NCI-H345 treated with DMSO at 0.1 percent for 48 hours (cell line): Measurements from ENCODE around the gene SCGB2B2.
"Not testable (repeated sequence)": the region's sequence is repeated elsewhere in the genome, so short reads cannot be mapped to it uniquely, and the experiment has no call there.

Source experiments
- DNase-seq: peaks from one replicate; lab custom pipeline; 2025; ENCODE audit not compliant: unreplicated experiment; lab: John Stamatoyannopoulos, UW

Gene SCGB2B2, protein sequence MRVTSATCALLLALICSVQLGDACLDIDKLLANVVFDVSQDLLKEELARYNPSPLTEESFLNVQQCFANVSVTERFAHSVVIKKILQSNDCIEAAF

DNA sequence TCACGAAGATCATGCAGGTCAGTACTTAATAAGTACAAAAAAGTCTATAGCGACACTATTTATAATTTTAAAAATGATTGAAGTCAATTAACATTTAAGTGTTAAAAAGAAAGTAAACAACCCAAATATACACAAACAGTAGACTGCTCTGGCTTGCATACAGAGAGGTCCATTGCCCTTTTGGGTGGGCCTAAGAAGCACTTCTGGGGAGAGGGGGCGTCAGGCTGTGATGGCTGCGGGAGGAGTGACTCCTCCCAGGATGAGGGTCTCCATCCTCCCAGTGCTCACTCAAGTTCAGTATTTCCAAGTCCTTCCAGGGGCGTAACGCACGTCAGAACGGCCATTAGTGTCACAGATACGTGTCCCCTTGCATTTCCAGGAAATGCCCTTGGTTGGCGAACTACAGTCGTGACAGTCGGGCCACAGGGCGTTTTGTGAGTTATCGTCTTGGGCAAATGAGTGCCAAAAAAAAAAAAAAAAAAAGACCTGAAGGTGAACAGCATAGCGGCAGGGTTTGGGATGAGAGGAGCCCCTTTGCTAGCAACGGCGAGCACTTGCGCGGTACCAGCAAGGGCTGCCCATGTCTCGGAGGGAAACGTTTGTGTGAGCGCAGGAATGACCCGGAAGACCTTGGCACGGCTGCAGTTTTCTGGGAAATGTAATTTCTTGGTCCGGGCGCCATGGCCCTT lies at the start of gene SCGB2B2:
SCGB2B2 (minus strand) TSS at position 463 of the 689 bp plus-strand sequence. CDS start 82,596 bp downstream, outside the sequence.
- DNase-seq: peak; percentile 100

DNA sequence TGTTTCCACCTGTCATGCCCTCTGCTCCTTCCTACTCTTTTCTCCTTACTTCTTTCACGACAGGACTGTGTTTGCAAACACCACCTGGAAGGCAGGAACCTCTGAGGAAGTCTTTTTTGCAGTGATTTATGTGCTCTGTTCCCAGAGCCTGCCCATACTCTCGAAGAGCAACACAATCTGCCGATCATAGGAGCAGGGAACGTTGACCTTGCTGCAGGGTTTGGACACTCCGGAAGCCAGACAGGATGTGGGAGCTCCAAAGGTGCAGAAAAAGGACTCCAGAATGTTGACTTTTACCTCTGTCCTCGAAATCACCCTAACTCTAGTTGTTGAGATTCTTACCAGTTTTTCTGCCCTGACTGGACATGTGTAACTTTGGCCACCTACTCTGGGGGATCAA lies 48.4 kb upstream of the SCGB2B2 start:
- DNase-seq: no peak

- DNase-seq: no peak
These were observed 45.4 kb upstream of the SCGB2B2 start for GRCh38 chr19:34722353-34722752.

DNA sequence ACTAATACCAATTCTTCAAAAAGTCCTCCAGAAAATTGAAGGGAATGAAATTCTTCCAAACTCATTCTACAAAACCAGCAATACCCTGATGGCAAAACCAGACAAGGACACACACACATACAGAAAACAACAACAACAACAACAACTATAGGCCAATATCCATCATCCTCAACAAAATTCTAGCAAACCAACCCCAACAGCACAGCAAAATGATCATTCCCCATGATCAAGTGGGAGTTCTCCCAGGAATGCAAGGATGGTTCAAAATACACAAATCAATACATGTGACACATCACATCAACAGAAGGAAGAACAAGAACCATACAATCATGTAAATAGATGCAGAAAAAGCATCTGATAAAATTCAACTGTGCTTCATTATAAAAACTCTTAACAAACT lies 38.4 kb upstream of the SCGB2B2 start:
- no peak for DNase-seq

GRCh38 chr19:34713262-34713637 lies 36.3 kb upstream of the SCGB2B2 start:
- DNase-seq: no peak

DNA sequence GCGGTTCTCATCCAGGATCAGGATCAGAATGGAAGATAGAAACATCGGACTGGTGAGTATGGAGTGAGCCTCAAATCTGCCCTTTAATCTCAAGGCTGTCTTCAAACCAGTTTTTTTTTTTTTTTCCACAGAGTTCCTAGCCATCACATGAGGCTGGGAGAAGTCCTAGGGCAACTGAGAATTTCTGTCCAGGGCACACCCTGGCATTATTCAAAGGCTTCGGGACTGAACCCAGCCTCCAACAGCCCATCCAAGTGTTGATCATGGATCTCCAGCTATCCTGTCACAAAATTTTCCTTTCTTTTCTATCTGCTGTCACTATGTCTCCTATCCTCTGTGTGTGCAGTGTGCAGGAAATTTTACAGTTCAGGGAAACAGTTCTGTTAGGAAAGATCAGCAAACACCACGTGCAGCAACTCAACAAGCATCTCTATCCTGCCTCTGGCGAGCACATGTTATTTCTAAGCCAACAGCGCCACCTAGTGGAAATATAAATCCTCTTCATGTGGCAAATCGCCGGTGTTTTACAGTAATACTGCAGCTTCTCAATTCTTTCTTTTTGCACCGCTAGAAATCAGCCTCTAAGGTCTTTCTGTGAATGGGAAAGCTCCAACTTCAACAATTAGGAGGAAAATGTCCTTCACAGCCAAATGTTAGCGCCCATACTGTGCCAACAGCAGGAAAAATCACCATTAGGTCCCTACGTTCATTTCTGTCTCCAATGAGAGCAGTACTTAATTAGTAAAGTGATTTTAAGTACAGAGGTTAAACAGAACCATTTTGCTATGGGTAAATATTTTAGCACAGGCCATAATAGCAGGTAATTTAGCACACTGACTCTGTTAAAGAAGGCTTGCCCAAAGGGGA lies 35.7 kb upstream of the SCGB2B2 start:
- peak; percentile 81 for DNase-seq

- no peak for DNase-seq
These were observed 34.9 kb upstream of the SCGB2B2 start for GRCh38 chr19:34711890-34712289.

GRCh38 chr19:34707661-34708060 lies 30.7 kb upstream of the SCGB2B2 start:
- no peak for DNase-seq

GRCh38 chr19:34692549-34692948 lies 15.6 kb upstream of the SCGB2B2 start:
- DNase-seq: no peak

DNA sequence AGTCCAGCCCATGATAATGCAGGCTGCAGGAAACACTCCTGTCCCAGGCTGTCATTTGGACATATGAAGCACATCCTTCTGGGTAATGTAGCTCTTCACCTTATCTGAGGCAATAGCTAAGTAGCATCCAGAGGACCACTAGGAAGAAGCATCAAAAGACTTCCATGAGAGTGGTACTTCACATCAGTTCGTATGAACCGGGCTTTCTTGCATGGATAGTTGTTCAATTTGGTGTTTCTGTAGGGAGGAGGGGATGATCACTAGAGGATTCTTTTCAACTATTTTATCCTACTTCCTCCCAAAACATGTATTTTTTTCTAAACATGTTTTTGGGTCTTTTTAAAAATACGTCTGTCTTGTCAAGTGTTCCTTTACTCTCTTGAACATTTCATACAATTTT lies 13.4 kb upstream of the SCGB2B2 start:
- no peak for DNase-seq

DNA sequence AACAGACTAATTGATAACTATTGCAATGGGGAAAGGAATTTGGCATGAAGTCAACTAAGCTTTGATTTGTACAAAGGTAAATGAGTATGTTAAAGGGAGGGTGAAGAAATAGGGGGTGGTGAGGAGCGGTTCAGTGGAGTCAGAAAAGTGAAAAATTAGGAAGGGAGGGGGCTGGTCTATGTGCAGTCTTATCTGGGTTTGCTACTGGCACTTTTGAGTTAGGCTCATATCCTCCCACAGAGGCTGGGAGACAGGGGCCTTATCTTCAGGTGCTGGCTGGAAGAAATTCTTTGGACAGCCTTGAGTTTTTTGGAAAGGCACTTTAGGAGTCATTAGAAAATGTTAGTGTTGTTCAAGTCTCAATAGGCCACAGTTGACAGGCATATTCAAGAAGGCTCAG lies 11.6 kb upstream of the SCGB2B2 start:
- DNase-seq: no peak

- DNase-seq: no peak
These were observed 10.4 kb upstream of the SCGB2B2 start for GRCh38 chr19:34687348-34687747.

GRCh38 chr19:34686455-34686854 lies 9.5 kb upstream of the SCGB2B2 start:
- DNase-seq: no peak

DNA sequence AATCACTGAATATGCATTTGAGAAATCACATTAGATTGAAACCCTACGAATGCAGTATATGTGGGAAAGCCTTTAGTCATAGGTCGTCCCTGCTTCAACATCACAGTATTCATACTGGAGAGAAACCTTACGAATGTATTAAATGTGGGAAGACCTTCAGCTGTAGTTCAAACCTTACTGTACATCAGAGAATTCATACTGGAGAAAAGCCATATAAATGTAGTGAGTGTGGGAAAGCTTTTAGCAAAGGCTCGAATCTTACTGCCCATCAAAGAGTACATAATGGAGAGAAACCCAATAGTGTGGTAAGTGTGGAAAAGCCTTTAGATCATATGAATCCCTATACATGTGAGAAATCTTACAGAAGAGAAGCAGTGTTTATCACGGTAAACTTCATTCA lies 8.3 kb upstream of the SCGB2B2 start:
- not testable (repeated sequence) for DNase-seq

- DNase-seq: no peak
These were observed 4.5 kb upstream of the SCGB2B2 start for GRCh38 chr19:34681478-34681877.

DNA sequence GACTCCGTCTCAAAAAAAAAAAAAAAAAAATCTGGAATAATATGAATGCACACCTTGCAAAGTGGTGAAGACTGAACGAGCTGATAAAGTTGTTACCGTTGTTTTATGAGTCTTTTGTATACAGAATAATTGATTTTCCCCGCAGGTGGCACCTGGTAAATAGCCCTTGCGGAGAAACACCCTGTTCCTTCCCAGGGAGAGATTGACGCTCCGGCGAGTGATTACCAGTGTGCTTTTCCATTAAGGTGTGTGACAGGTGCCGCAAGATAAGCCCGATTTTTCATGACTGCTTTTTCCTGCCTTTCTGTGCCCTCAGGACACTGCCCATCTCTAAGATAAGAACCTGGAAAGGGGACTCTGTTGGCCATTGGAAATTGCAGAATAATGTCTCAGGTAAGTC lies 1.5 kb upstream of the SCGB2B2 start:
- DNase-seq: peak; percentile 18

DNA sequence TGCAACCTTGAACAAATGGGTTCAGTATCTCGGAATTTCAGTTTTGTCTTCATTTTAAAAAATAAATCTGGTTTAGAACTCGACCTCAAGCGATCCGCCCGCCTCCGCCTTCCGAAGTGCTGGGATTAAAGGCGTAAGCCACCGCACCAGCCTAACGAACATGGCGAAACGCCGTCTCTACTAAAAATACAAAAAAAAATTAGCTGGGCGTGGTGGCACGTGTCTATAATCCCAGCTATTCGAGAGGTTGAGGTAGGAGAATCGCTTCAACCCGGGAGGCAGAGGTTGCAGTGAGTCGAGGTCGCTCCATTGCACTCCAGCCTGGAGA lies 1.1 kb upstream of the SCGB2B2 start:
- DNase-seq: no peak

GRCh38 chr19:34677386-34678084 lies 576 bp upstream of the SCGB2B2 start, which contains the start of gene ZNF302:
Gene ZNF302 (plus strand): TSS chr19:34677678. CDS start chr19:34678805, 1,127 bp downstream.
- peak; percentile 100 for DNase-seq

DNA sequence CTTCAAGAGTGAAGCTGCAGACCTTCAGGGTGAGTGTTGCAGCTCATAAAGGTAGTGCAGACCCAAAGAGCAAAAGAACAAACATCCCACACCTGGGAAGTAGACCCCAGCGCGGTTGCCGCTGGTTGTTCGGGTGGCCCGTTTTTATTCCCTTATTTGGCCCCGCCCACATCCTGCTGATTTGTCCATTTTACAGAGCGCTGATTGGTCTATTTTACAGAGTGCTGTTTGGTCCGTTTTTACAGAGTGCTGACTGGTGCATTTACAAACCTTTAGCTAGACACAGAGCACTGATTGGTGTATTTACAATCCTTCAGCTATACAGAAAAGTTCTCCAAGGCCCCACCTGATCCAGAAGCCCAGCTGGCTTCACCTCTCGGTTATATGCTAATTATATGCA lies 1.0 kb downstream of the SCGB2B2 start:
- DNase-seq: no peak

GRCh38 chr19:34675250-34675649 lies 1.7 kb downstream of the SCGB2B2 start:
- DNase-seq: no peak

- no peak for DNase-seq
These were observed 3.4 kb downstream of the SCGB2B2 start for GRCh38 chr19:34673590-34673989.

- no peak for DNase-seq
These were observed 5.0 kb downstream of the SCGB2B2 start for GRCh38 chr19:34671972-34672371.
